ENCODE results near the gene FEN1. TPM values are rescaled to one million over a fixed set of nuclear protein-coding genes. Genes with fewer than 3 reads are reported as not detected.

FEN1 gene
- total RNA-seq, 4 donors from 2014 or later, result 7.1 to 14.2 (median 8.1) TPM

GRCh38 chr11:61791737-61792309 is 888 bp upstream of the FEN1 start:
- no peaks in the 10 kb centered on the region for H3K9me3 ChIP-seq
- 3% methylated on average over 9 to 12 of the region's 14 CpGs for WGBS, 2 donors (ENCODE audit: low coverage in 1 of 2)
- TF ChIP-seq POLR2A (IDR thresholded peaks at IDR 0.05) (no peak), EP300 (IDR thresholded peaks at IDR 0.05) (no peak), POLR2AphosphoS5 (IDR thresholded peaks at IDR 0.05) (no peak), CTCF (IDR thresholded peaks at IDR 0.05) (no peak)
- H3K36me3 ChIP-seq, result peaks cover 0 to 50% of the 10 kb centered on the region in 2 donors
- peak overlapping the region; percentile 84 to 97 for H3K4me3 ChIP-seq
- peaks cover 0 to 36% (median 20%) of the 10 kb centered on the region in 3 donors for H3K4me1 ChIP-seq
- H3K27me3 ChIP-seq, result no peaks in the 10 kb centered on the region
- peak overlapping the region; percentile 94 to 97 (median 95) for H3K27ac ChIP-seq
- peak; percentile 52 for ATAC-seq

GRCh38 chr11:61793083-61793828 is 545 bp downstream of the FEN1 start:
- no peak for ATAC-seq
- Histone ChIP-seq H3K36me3 (peaks cover 0 to 36% of the 10 kb centered on the region in 2 donors), H3K9me3 (no peaks in the 10 kb centered on the region), H3K4me3 (peak overlapping the region; percentile 84 to 97), H3K27me3 (no peaks in the 10 kb centered on the region), H3K4me1 (peaks cover 0 to 47% (median 27%) of the 10 kb centered on the region in 3 donors), H3K27ac (peak overlapping the region; percentile 94 to 97 (median 95))
- no peak for TF ChIP-seq POLR2A (IDR thresholded peaks at IDR 0.05)
- no peak for TF ChIP-seq CTCF (IDR thresholded peaks at IDR 0.05)
- TF ChIP-seq EP300 (IDR thresholded peaks at IDR 0.05), result no peak
- TF ChIP-seq POLR2AphosphoS5 (IDR thresholded peaks at IDR 0.05), result no peak
- WGBS, 2 donors (ENCODE audit: low coverage in 1 of 2), result 6 to 8% methylated on average over 9 to 13 of the region's 29 CpGs

GRCh38 chr11:61793829-61794204 is 1.1 kb downstream of the FEN1 start:
- Histone ChIP-seq H3K4me1 (peaks cover 0 to 52% (median 27%) of the 10 kb centered on the region in 3 donors), H3K9me3 (no peaks in the 10 kb centered on the region), H3K27ac (no peak overlapping the region), H3K4me3 (peak overlapping the region in 1 of 2 donors; percentile 84), H3K27me3 (no peaks in the 10 kb centered on the region), H3K36me3 (peaks cover 0 to 30% of the 10 kb centered on the region in 2 donors)
- 34 to 54% methylated on average over 2 to 3 of the region's 3 CpGs for WGBS, 2 donors (ENCODE audit: low coverage in 1 of 2)
- ATAC-seq, result no peak
- TF ChIP-seq POLR2AphosphoS5 (IDR thresholded peaks at IDR 0.05) (no peak), EP300 (IDR thresholded peaks at IDR 0.05) (no peak), CTCF (IDR thresholded peaks at IDR 0.05) (no peak), POLR2A (IDR thresholded peaks at IDR 0.05) (no peak)

- H3K27me3 ChIP-seq, result no peaks in the 10 kb centered on the region
- no peak overlapping the region for H3K27ac ChIP-seq
- WGBS, 2 donors (ENCODE audit: low coverage in 1 of 2), result 90 to 97% methylated on average over 3 to 4 of the region's 4 CpGs
- H3K36me3 ChIP-seq, result peaks cover 0 to 22% of the 10 kb centered on the region in 2 donors
- ATAC-seq, result no peak
- H3K4me3 ChIP-seq, result no peak overlapping the region
- peaks cover 0 to 51% (median 27%) of the 10 kb centered on the region in 3 donors for H3K4me1 ChIP-seq
- TF ChIP-seq EP300 (IDR thresholded peaks at IDR 0.05) (no peak), CTCF (IDR thresholded peaks at IDR 0.05) (no peak), POLR2A (IDR thresholded peaks at IDR 0.05) (no peak), POLR2AphosphoS5 (IDR thresholded peaks at IDR 0.05) (no peak)
- no peaks in the 10 kb centered on the region for H3K9me3 ChIP-seq
These were observed 1.9 kb downstream of the FEN1 start for GRCh38 chr11:61794579-61794978.

All from gastroesophageal sphincter (tissue), 4 donors.